Muscle layer of duodenum (tissue), 2 donors: ENCODE data around the gene BOLL.
"Not testable (repeated sequence)": the region's sequence is repeated elsewhere in the genome, so short reads cannot be mapped to it uniquely, and the experiment has no call there.

Experiments used
- H3K27ac ChIP-seq: one replicate; pipeline ENCODE4 v1.7.0; 2013; ENCODE audit warnings: mild to moderate bottlenecking, low read length
- H3K27me3 ChIP-seq: one replicate; pipeline ENCODE4 v1.7.0; 2013; ENCODE audit warnings: low read depth, mild to moderate bottlenecking, control low read depth, low read length
- H3K36me3 ChIP-seq, 2 donors: one replicate each; pipeline ENCODE4 v1.7.0; 2013; ENCODE audit warnings: low read length in 2 of 2, control low read depth in 1 of 2, mild to moderate bottlenecking in 1 of 2; ENCODE audit not compliant: insufficient read depth in 2 of 2, control insufficient read depth in 1 of 2
- H3K4me1 ChIP-seq, 2 donors: one replicate each; pipeline ENCODE4 v1.7.0; 2013; ENCODE audit warnings: low read length in 2 of 2, mild to moderate bottlenecking in 2 of 2, control low read depth in 1 of 2, moderate library complexity in 1 of 2; ENCODE audit not compliant: insufficient read depth in 2 of 2, control insufficient read depth in 1 of 2
- H3K4me3 ChIP-seq, 2 donors: one replicate each; pipeline ENCODE4 v1.7.0; 2013; ENCODE audit warnings: low read length in 2 of 2, low read depth in 1 of 2, mild to moderate bottlenecking in 1 of 2
- H3K9me3 ChIP-seq, 2 donors: one replicate each; pipeline ENCODE4 v1.7.0; 2013; ENCODE audit warnings: low read length in 2 of 2, control low read depth in 1 of 2, mild to moderate bottlenecking in 1 of 2; ENCODE audit not compliant: control insufficient read depth in 1 of 2
- donor health status: healthy.

BOLL gene

GRCh38 chr2:197704434-197705120 is 80.5 kb downstream of the BOLL start:
- Histone ChIP-seq H3K36me3 (peaks cover 0 to 5% of the 10 kb centered on the region in 2 donors), H3K4me3 (peak overlapping the region; percentile 93 to 98), H3K27ac (peak overlapping the region; percentile 95), H3K4me1 (peaks cover 13 to 29% of the 10 kb centered on the region in 2 donors), H3K27me3 (no peaks in the 10 kb centered on the region), H3K9me3 (no peaks in the 10 kb centered on the region)

- peaks cover 0 to 2% of the 10 kb centered on the region in 2 donors for H3K4me1 ChIP-seq
- H3K27ac ChIP-seq = no peak overlapping the region
- H3K9me3 ChIP-seq = no peaks in the 10 kb centered on the region
- H3K36me3 ChIP-seq = no peaks in the 10 kb centered on the region
- no peaks in the 10 kb centered on the region for H3K27me3 ChIP-seq
- H3K4me3 ChIP-seq = no peak overlapping the region
Observed at GRCh38 chr2:197700960-197701359, 84.2 kb downstream of the BOLL start.

- not testable (repeated sequence) for H3K4me1 ChIP-seq, H3K36me3 ChIP-seq, H3K4me3 ChIP-seq, H3K27ac ChIP-seq, H3K9me3 ChIP-seq, H3K27me3 ChIP-seq
Observed at GRCh38 chr2:197699724-197700123, 85.4 kb downstream of the BOLL start.

- not testable (repeated sequence) for H3K27me3 ChIP-seq, H3K36me3 ChIP-seq, H3K27ac ChIP-seq, H3K4me3 ChIP-seq, H3K4me1 ChIP-seq, H3K9me3 ChIP-seq
Observed at GRCh38 chr2:197696571-197696970, 88.5 kb downstream of the BOLL start.

GRCh38 chr2:197695971-197696370 is 89.1 kb downstream of the BOLL start:
- not testable (repeated sequence) for H3K36me3 ChIP-seq, H3K4me3 ChIP-seq, H3K9me3 ChIP-seq, H3K27ac ChIP-seq, H3K4me1 ChIP-seq, H3K27me3 ChIP-seq

GRCh38 chr2:197695206-197695605 is 89.9 kb downstream of the BOLL start:
- H3K27me3 ChIP-seq, H3K36me3 ChIP-seq, H3K4me1 ChIP-seq, H3K4me3 ChIP-seq, H3K27ac ChIP-seq, H3K9me3 ChIP-seq: not testable (repeated sequence)

- H3K27me3 ChIP-seq = no peaks in the 10 kb centered on the region
- H3K4me3 ChIP-seq = no peak overlapping the region
- H3K27ac ChIP-seq = no peak overlapping the region
- peaks cover 0 to 3% of the 10 kb centered on the region in 2 donors for H3K4me1 ChIP-seq
- H3K9me3 ChIP-seq = no peaks in the 10 kb centered on the region
- H3K36me3 ChIP-seq = no peaks in the 10 kb centered on the region
Observed at GRCh38 chr2:197677483-197677882, 107.6 kb downstream of the BOLL start.

- H3K9me3 ChIP-seq = no peaks in the 10 kb centered on the region
- peaks cover 0 to 3% of the 10 kb centered on the region in 2 donors for H3K4me1 ChIP-seq
- no peak overlapping the region for H3K4me3 ChIP-seq
- no peaks in the 10 kb centered on the region for H3K36me3 ChIP-seq
- no peaks in the 10 kb centered on the region for H3K27me3 ChIP-seq
- no peak overlapping the region for H3K27ac ChIP-seq
Observed at GRCh38 chr2:197677056-197677455, 108.1 kb downstream of the BOLL start.
